Neural progenitor cell (in vitro differentiated cells): ENCODE data around the gene FBLN2.

Experiments used
- CTCF ChIP-seq: fragments of 200-600 bp; sonication (generic); IDR thresholded peaks from 2 replicates; pipeline ENCODE4 v1.5.1; 2017; ENCODE audit warnings: antibody characterized with exemption, mild to moderate bottlenecking
- EZH2phosphoT487 ChIP-seq: fragments of 200-600 bp; sonication (generic); IDR thresholded peaks from 2 replicates; pipeline ENCODE4 v1.6.1; 2017; ENCODE audit warnings: antibody characterized with exemption

DNA sequence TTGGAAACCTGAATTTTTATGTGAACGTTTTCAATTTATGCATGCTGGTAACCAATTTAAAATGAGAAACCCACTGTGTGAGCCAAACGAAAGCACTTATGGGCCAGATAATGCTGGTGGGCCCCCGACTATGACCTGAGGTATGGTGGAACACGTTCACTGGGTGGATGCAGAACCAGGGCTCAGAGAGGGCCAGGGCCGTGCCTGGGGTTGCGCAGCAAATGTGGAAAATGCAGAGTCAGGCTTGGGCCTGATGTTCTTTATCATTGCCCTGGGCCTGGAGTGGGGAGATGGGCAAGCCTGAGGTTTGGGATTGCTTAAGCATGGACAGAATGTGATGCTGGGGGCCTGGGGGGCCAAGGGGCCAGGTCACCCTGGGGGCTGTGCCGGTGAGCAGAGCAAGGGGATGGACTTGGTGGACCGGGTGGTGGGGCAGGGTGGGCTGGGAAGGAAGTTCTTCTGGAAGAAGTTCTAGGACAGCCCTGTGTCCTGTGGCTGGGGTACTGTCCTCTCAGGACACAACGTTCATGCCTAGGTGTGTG is 17.9 kb downstream of the FBLN2 start:
- TF ChIP-seq EZH2phosphoT487 (no peak), CTCF (no peak)
